ENCODE measurements around the gene MKNK2.

MKNK2 gene

GRCh38 chr19:2026770-2027169 lies 24.3 kb downstream of the MKNK2 start:
- DNase-seq: no peak

GRCh38 chr19:2022289-2022688 lies 28.8 kb downstream of the MKNK2 start:
- DNase-seq: no peak

- DNase-seq: no peak
Measured at GRCh38 chr19:2021453-2022140, 29.4 kb downstream of the MKNK2 start.

GRCh38 chr19:2018752-2019151 lies 32.3 kb downstream of the MKNK2 start:
- no peak for DNase-seq

- peak; percentile 26 to 67 (median 48) for DNase-seq
Measured at GRCh38 chr19:2016041-2016807, 34.8 kb downstream of the MKNK2 start.

GRCh38 chr19:2015608-2015950 lies 35.5 kb downstream of the MKNK2 start, which contains the start of gene BTBD2:
TSS of gene BTBD2 (minus strand) at chr19:2015714. CDS start at chr19:2015703, 11 bp downstream.
- peak in 5 of 6 experiments; percentile 20 to 56 (median 47) for DNase-seq

GRCh38 chr19:2014731-2015607 lies 36.1 kb downstream of the MKNK2 start:
- peak in 2 of 6 experiments; percentile 26 to 38 for DNase-seq

GRCh38 chr19:2014131-2014571 lies 36.9 kb downstream of the MKNK2 start:
- DNase-seq: no peak

GRCh38 chr19:2013683-2013961 lies 37.4 kb downstream of the MKNK2 start:
- no peak for DNase-seq

GRCh38 chr19:2012941-2013682 lies 37.9 kb downstream of the MKNK2 start:
- no peak for DNase-seq

- no peak for DNase-seq
Measured at GRCh38 chr19:2011169-2011568, 39.9 kb downstream of the MKNK2 start.

- DNase-seq: no peak
Measured at GRCh38 chr19:2010135-2010668, 40.8 kb downstream of the MKNK2 start.

GRCh38 chr19:2003874-2004273 lies 47.2 kb downstream of the MKNK2 start:
- DNase-seq: no peak

GRCh38 chr19:1999856-2000515 lies 51.1 kb downstream of the MKNK2 start:
- DNase-seq: no peak

GRCh38 chr19:1998712-1999708 lies 52.0 kb downstream of the MKNK2 start:
- DNase-seq: no peak

GRCh38 chr19:1997353-1998233 lies 53.5 kb downstream of the MKNK2 start:
- no peak for DNase-seq

GRCh38 chr19:1992759-1993260 lies 58.2 kb downstream of the MKNK2 start:
- peak in 1 of 6 experiments; percentile 19 for DNase-seq

- no peak for DNase-seq
Measured at GRCh38 chr19:1991018-1991913, 59.8 kb downstream of the MKNK2 start.

Data from stimulated activated naive CD4-positive, alpha-beta T cell (primary cell).